B cell (primary cell): Measurements from ENCODE around the gene ADM2. TPM values are rescaled to one million over a fixed set of nuclear protein-coding genes. Genes with fewer than 3 reads are reported as not detected.
A peak's percentile ranks its signal among the peaks of the same experiment; 100 is the strongest.

Experiments used
- ATAC-seq: fragments of 200-7000 bp; cut with Tn5 transposase; one replicate; pipeline ENCODE4 v1.10.0; 2021; ENCODE audit warnings: low read depth, mild to moderate bottlenecking, moderate number of reproducible peaks, moderate library complexity
- CTCF ChIA-PET: fragments of 350-600 bp; sonication (Branson Sonifier 250); formaldehyde crosslinking; loops from one replicate; lab custom pipeline; 2021; ENCODE audit warnings: antibody characterized with exemption, inconsistent platforms; lab: Charles Lee
- POLR2A ChIA-PET: fragments of 350-600 bp; sonication (Branson Sonifier 250); formaldehyde crosslinking; loops from one replicate; lab custom pipeline; 2021; ENCODE audit warnings: antibody characterized with exemption; lab: Charles Lee
- DNase-seq: peaks from one replicate; pipeline ENCODE4 v3.0.0; 2013
- H2AFZ ChIP-seq: 2 replicates; pipeline ENCODE4 v1.6.1; 2012; ENCODE audit warnings: mild to moderate bottlenecking, low read depth, low read length; ENCODE audit not compliant: insufficient read depth, poor library complexity, severe bottlenecking
- H3K27ac ChIP-seq, 2 donors: 1 replicate in 1 of 2; 2 replicates in 1 of 2; pipeline ENCODE4 v1.5.1; 2012 to 2013; ENCODE audit warnings: low read length in 2 of 2, mild to moderate bottlenecking in 2 of 2, moderate library complexity in 1 of 2
- H3K27me3 ChIP-seq, 4 experiments: fragments of 200-600 bp in 1 of 4; sonication (generic) in 1 of 4; replicated peaks in 1 of 4; 1 replicate in 2 of 4; 2 replicates in 2 of 4; pipeline versions ENCODE4 v1.6.1 to v1.7.0; 2013 to 2016; ENCODE audit warnings: low read length in 3 of 4, mild to moderate bottlenecking in 2 of 4, mixed read lengths in 1 of 4, moderate library complexity in 1 of 4; ENCODE audit not compliant: insufficient read depth in 4 of 4, control insufficient read depth in 3 of 4; ENCODE audit errors: control extremely low read depth in 1 of 4
- H3K36me3 ChIP-seq, 2 experiments: replicated peaks in 1 of 2; 1 replicate in 1 of 2; 2 replicates in 1 of 2; pipeline versions ENCODE4 v1.6.1 to v1.7.1; 2013; ENCODE audit warnings: low read length in 1 of 2; ENCODE audit not compliant: insufficient read depth in 2 of 2, control insufficient read depth in 1 of 2; ENCODE audit errors: control extremely low read depth in 1 of 2, extremely low read depth in 1 of 2
- H3K4me1 ChIP-seq, 2 donors: fragments of 200-600 bp in 1 of 2; sonication (generic) in 1 of 2; 1 replicate in 1 of 2; 2 replicates in 1 of 2; pipeline versions ENCODE4 v1.5.1 to v1.6.1; 2013 to 2017; ENCODE audit warnings: low read length in 2 of 2; ENCODE audit not compliant: control insufficient read depth in 2 of 2, insufficient read depth in 2 of 2
- H3K4me2 ChIP-seq: replicated peaks from 2 replicates; pipeline ENCODE3; 2012; ENCODE audit warnings: mild to moderate bottlenecking, low read depth, low read length; ENCODE audit not compliant: poor library complexity, severe bottlenecking
- H3K4me3 ChIP-seq, 5 experiments: fragments of 200-600 bp in 1 of 5; sonication (generic) in 1 of 5; 1 replicate in 3 of 5; 2 replicates in 2 of 5; pipeline versions ENCODE4 v1.5.1 to v1.7.0; 2011 to 2016; ENCODE audit warnings: low read length in 4 of 5, mild to moderate bottlenecking in 4 of 5, low read depth in 2 of 5, control low read depth in 1 of 5, moderate library complexity in 1 of 5; ENCODE audit not compliant: insufficient read depth in 1 of 5; ENCODE audit errors: control extremely low read depth in 1 of 5, extremely low read depth in 1 of 5
- H3K79me2 ChIP-seq: fragments of 200-600 bp; sonication (generic); one replicate; pipeline ENCODE4 v1.6.0; 2016; ENCODE audit warnings: low read length; ENCODE audit not compliant: control insufficient read depth, insufficient read depth
- H3K9ac ChIP-seq: fragments of 200-600 bp; sonication (generic); 2 replicates; pipeline ENCODE4 v1.6.1; 2017; ENCODE audit warnings: mild to moderate bottlenecking, low read length, moderate library complexity
- H3K9me3 ChIP-seq, 3 donors: one replicate each; pipeline versions ENCODE4 v1.6.1 to v1.7.1; 2013; ENCODE audit warnings: low read length in 2 of 3; ENCODE audit not compliant: control insufficient read depth in 2 of 3, insufficient read depth in 1 of 3; ENCODE audit errors: control extremely low read depth in 1 of 3
- H4K20me1 ChIP-seq: 2 replicates; pipeline ENCODE4 v1.6.0; 2012; ENCODE audit warnings: mild to moderate bottlenecking, low read length; ENCODE audit not compliant: insufficient read depth, control insufficient read depth, poor library complexity, severe bottlenecking
- H3K27ac Mint-ChIP-seq: one replicate; pipeline ENCODE4 v1.8.0; 2021; ENCODE audit warnings: mixed read lengths
- H3K27me3 Mint-ChIP-seq: one replicate; pipeline ENCODE4 v1.8.0; 2021; ENCODE audit warnings: mixed read lengths
- H3K4me1 Mint-ChIP-seq: one replicate; pipeline ENCODE4 v1.8.0; 2021; ENCODE audit warnings: mixed read lengths
- H3K4me3 Mint-ChIP-seq: one replicate; pipeline ENCODE4 v1.8.0; 2021; ENCODE audit warnings: mixed read lengths
- H3K9me3 Mint-ChIP-seq: one replicate; pipeline ENCODE4 v1.8.0; 2022; ENCODE audit warnings: mixed read lengths; ENCODE audit not compliant: insufficient read depth
- EZH2 ChIP-seq: IDR thresholded peaks from 2 replicates; pipeline ENCODE4 v1.6.1; 2012; ENCODE audit warnings: borderline replicate concordance, low read depth, mild to moderate bottlenecking, moderate library complexity, low read length; ENCODE audit not compliant: insufficient read depth, poor library complexity, severe bottlenecking
- WGBS: methylation state at CpG from one replicate; pipeline ENCODE4 v1.1.5; 2013; ENCODE audit warnings: missing lambda C conversion rate; ENCODE audit not compliant: insufficient coverage; 5-methylcytosine and 5-hydroxymethylcytosine counted together
- intact Hi-C: fragments of 100-400 bp; cut with micrococcal nuclease; formaldehyde crosslinking; loops from one replicate; pipeline ENCODE4 v1.10.0; 2022
- polyA plus RNA-seq: library from polyadenylated mRNA; depleted of rRNA; stranded (reverse); fragments of >200 nt; gene quantifications from 2 replicates; pipeline ENCODE4 v1.2.3, GENCODE V29; 2012
- total RNA-seq, 2 donors: library from RNA; stranded (reverse); fragments of 120-200 nt in 1 of 2; gene quantifications; 1 replicate in 1 of 2; 2 replicates in 1 of 2; pipeline versions ENCODE4 v1.2.3 to v1.2.4, GENCODE V29; 2013 to 2022
- TF ChIP-seq, protein P1 (sequence below): fragments of 200-600 bp; IDR thresholded peaks from one replicate; pipeline ENCODE4 v1.8.0; 2022; ENCODE audit warnings: antibody characterized with exemption, mild to moderate bottlenecking

Gene ADM2
- total and polyA plus RNA-seq, 2 donors (not counting 1 experiment from before 2014, with no cell fraction given), result 0.67 to 3.7 TPM

DNA sequence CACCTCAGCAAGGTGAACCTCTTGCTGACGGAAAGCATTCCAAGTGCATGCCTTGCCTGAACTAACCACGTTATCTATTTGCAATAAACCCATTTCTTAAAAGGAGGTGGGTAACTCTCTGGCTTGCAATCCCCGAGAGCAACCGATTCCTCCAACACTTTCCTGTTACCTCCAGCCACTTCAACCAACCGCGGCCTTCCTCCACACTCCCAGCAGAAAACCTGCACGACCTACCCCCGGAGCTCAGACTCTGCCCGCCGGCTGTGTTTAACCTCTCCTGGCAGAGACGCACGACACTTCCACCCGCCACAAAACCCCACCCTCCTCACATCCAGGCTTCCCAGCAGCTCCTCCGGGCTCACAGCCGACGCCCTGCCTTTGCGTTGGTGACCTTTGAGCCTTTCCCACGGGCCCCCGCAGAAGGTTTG lies 43.3 kb downstream of the ADM2 start:
- TF ChIP-seq, protein P1, sequence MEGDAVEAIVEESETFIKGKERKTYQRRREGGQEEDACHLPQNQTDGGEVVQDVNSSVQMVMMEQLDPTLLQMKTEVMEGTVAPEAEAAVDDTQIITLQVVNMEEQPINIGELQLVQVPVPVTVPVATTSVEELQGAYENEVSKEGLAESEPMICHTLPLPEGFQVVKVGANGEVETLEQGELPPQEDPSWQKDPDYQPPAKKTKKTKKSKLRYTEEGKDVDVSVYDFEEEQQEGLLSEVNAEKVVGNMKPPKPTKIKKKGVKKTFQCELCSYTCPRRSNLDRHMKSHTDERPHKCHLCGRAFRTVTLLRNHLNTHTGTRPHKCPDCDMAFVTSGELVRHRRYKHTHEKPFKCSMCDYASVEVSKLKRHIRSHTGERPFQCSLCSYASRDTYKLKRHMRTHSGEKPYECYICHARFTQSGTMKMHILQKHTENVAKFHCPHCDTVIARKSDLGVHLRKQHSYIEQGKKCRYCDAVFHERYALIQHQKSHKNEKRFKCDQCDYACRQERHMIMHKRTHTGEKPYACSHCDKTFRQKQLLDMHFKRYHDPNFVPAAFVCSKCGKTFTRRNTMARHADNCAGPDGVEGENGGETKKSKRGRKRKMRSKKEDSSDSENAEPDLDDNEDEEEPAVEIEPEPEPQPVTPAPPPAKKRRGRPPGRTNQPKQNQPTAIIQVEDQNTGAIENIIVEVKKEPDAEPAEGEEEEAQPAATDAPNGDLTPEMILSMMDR, result no peak
- no peaks in the 10 kb centered on the region for H3K9me3 Mint-ChIP-seq
- H3K4me1 ChIP-seq, result peaks cover 16 to 48% of the 10 kb centered on the region in 2 donors
- peak; percentile 40 for DNase-seq
- peaks cover 34% of the 10 kb centered on the region for H3K4me1 Mint-ChIP-seq
- peaks cover 45% of the 10 kb centered on the region for H3K79me2 ChIP-seq
- peak overlapping the region; percentile 98 for H3K4me2 ChIP-seq
- ChIA-PET POLR2A (interaction anchor here (1.4 to 2.7 kb wide), 6 partner anchors 10 to 58 kb away, joined by 8 to 35 read pairs (median 14); partner anchors contain the start of genes CHKB, KLHDC7B, LMF2 and NCAPH2), CTCF (interaction anchor here (1.0 to 3.3 kb wide), 13 partner anchors 11 to 183 kb away, joined by 3 to 71 read pairs (median 11); partner anchors contain the start of genes ADM2, LMF2, MIOX and NCAPH2)
- H2AFZ ChIP-seq, result peak overlapping the region; percentile 78
- no peaks in the 10 kb centered on the region for H3K27me3 Mint-ChIP-seq
- H3K36me3 ChIP-seq, result peaks cover 0 to 31% of the 10 kb centered on the region in 2 experiments
- intact Hi-C loops, result loop anchor here (1.0 to 5.0 kb wide), 5 partner anchors 16 to 279 kb away; partner anchors contain the start of genes CHKB, NCAPH2 and TUBGCP6
- H3K27ac ChIP-seq, result peak overlapping the region in 1 of 2 donors; percentile 83
- H3K4me3 Mint-ChIP-seq, result peak overlapping the region; percentile 90
- WGBS, result 9% methylated on average over 18 of the region's 19 CpGs
- H3K9me3 ChIP-seq, result peaks cover 0 to 7% (median 0%) of the 10 kb centered on the region in 3 donors
- peak overlapping the region; percentile 89 for H3K9ac ChIP-seq
- peak overlapping the region; percentile 82 for H3K27ac Mint-ChIP-seq
- H3K27me3 ChIP-seq, result no peaks in the 10 kb centered on the region
- peaks cover 27% of the 10 kb centered on the region for H4K20me1 ChIP-seq
- peak overlapping the region; percentile 4 to 82 (median 69) for H3K4me3 ChIP-seq
- ATAC-seq, result no peak

DNA sequence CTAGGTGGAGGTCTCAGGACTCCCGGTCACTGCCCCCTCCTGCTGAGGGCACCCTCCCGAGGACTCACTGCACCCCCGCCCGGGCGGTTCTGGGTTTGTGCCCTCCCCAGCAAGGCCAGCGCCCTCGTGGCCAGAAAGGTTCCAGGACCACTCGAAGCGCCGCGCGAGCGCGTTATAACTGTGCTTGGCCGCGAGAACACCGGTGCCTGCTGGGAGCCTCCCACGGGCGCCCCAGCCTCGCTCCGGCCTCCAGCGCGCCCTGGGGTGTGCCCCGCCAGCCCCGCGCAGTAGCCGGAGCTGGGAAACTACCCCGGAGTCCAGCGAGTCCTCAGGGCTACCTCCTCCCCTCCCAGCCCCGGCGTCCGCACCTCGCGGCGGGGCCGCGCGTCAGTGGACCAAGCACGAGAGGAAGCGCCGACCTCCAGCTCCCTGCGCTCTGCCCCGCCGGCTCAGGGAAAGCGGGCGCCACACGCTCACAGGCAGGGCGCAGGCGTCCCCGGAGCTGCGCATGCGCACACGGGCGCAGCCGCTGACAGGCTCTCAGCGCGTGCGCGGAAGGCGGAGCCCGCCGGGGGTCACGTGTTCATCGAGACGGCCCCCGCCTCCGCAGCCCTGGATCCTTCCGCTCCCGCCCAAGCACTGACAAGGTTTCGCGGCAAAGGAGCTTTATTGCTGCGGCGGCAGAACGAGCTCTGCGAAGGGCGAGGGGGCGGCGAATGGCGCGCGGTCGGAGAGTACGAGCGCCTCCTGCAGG lies 43.9 kb downstream of the ADM2 start, which contains the start of gene SCO2:
Gene SCO2 (minus strand): TSS at position 495 of the 754 bp plus-strand sequence. CDS start 1,187 bp downstream, outside the sequence.
- Mint-ChIP-seq H3K4me1 (peaks cover 34% of the 10 kb centered on the region), H3K4me3 (peak within 1 kb of the TSS; percentile 90), H3K27ac (peak within 1 kb of the TSS; percentile 91), H3K9me3 (no peaks in the 10 kb centered on the region), H3K27me3 (no peaks in the 10 kb centered on the region)
- peak; percentile 98 for DNase-seq
- Histone ChIP-seq H2AFZ (peak within 1 kb of the TSS; percentile 78), H3K9me3 (peaks cover 0 to 8% (median 0%) of the 10 kb centered on the region in 3 donors), H3K79me2 (peaks cover 45% of the 10 kb centered on the region), H3K27me3 (no peaks in the 10 kb centered on the region), H3K9ac (peak within 1 kb of the TSS; percentile 89), H3K4me2 (peak within 1 kb of the TSS; percentile 98), H3K36me3 (peaks cover 0 to 31% of the 10 kb centered on the region in 2 experiments), H3K4me3 (peak within 1 kb of the TSS; percentile 4 to 82 (median 69)), H3K27ac (peak within 1 kb of the TSS; percentile 83 to 90), H3K4me1 (peaks cover 16 to 50% of the 10 kb centered on the region in 2 donors), H4K20me1 (peaks cover 27% of the 10 kb centered on the region)
- ChIA-PET POLR2A (interaction anchor here (0.6 to 5.4 kb wide), 20 partner anchors 9 to 335 kb away, joined by 3 to 104 read pairs (median 8); partner anchors contain the start of genes CHKB, DENND6B, HDAC10 and KLHDC7B), CTCF (interaction anchor here (0.6 to 5.5 kb wide), 46 partner anchors 10 to 334 kb away, joined by 3 to 81 read pairs (median 5); partner anchors contain the start of genes ADM2, ARSA, CHKB and HDAC10)
- TF ChIP-seq, protein P1, result no peak
- TF ChIP-seq EZH2, result no peak
- WGBS, result under 1% methylated on average over 84 of the region's 84 CpGs
- ATAC-seq, result peak; percentile 54
- intact Hi-C loops, result loop anchor here (1.0 to 5.0 kb wide), 5 partner anchors 17 to 280 kb away; partner anchors contain the start of genes CHKB, NCAPH2 and TUBGCP6
